Breast epithelium (tissue), 3 donors: Measurements from ENCODE around the gene KLHL6.

ENCODE experiments used
- CTCF ChIP-seq, 3 donors: fragments of 450-650 bp; IDR thresholded peaks; one replicate each; pipeline ENCODE4 v1.5.1; 2016 to 2017; ENCODE audit warnings: antibody characterized with exemption in 3 of 3, mild to moderate bottlenecking in 3 of 3, moderate library complexity in 3 of 3
- POLR2A ChIP-seq: fragments of 450-650 bp; IDR thresholded peaks from one replicate; pipeline ENCODE4 v1.6.1; 2016; ENCODE audit warnings: antibody characterized with exemption, mild to moderate bottlenecking, moderate library complexity

GRCh38 chr3:183551930-183552329 is 3.6 kb downstream of the KLHL6 start:
- no peak for TF ChIP-seq POLR2A
- TF ChIP-seq CTCF (IDR thresholded peaks at IDR 0.05) = no peak
